Stimulated activated CD8-positive, alpha-beta memory T cell treated with anti-CD3 and anti-CD28 coated beads, Interleukin-2, amount 100 ng/mL, for 1 hour (primary cell): ENCODE results near the gene OOSP4A.

ENCODE experiments used
- DNase-seq, 2 donors: peaks; one replicate each; pipeline ENCODE4 v3.0.0-alpha.2; 2020; ENCODE audit warnings: low read depth in 2 of 2

Gene OOSP4A

DNA sequence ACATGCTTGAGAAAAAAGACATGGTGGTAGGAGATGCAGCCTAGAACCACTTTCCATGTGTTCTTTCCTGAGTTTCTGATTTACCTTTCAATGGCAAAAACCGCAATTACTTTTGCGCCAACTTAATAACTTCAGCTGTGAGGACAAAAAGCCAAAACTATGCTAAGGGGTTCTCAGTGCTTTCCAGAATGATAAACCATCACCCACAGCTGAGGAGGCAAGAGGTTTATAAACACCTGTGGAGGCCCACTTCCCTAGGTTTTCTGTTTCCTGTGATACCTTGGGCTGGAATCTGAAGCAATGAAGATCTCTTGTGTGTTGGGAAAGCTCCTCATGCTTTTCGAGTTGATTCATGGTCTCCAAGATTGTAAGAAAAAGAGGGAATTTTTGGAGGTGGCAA is at the start of gene OOSP4A:
TSS of gene OOSP4A (plus strand) at position 301 of the 400 bp plus-strand sequence. CDS start at position 301, 0 bp downstream.
- DNase-seq: no peak

DNA sequence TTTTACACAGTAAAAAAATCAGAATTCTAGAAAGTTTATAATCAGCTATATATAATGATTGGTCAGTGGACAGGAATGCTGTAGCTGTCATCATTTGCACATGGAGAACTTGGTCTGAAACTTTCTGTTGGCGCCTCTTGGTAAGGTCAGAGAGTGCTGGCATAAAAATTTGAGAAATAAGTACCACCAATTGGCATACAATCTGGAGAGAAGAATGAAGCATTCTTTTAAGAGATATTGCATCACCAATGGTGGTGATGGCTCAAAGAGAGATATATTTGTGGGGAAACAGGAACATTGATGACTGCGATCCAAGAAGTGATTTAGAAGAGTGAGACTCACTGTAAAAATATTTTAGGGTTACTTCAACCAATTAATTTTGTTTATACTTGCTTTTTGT is 45.4 kb upstream of the OOSP4A start:
- DNase-seq: no peak

DNA sequence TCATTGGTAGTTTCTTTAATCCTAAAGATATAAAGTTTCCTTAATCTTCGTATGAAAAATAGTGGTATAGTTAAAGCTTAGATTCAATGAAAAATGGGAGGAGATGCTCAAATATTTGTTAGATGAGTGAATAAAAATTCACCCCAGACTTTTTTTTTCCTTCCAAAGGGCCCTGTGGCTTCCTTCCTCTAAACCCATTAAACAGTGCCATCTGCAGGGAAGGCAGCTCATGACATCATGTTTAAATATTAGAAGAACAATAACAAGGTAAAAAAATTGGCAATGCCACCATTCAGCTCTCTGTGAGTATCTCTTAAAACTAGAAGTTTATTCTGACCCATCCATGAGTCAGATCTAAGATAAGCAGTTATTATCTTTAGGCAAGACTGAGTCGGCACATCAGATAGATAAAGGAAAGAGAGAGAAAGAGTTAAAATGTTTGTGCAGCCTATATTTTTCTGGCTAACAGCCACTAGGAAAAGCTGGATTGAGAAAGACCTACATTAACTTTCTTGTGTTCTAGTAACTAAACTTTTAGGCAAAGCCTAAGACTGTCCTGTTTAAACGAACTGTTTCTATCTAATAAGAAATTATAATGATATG is 44.7 kb upstream of the OOSP4A start:
- no peak for DNase-seq

DNA sequence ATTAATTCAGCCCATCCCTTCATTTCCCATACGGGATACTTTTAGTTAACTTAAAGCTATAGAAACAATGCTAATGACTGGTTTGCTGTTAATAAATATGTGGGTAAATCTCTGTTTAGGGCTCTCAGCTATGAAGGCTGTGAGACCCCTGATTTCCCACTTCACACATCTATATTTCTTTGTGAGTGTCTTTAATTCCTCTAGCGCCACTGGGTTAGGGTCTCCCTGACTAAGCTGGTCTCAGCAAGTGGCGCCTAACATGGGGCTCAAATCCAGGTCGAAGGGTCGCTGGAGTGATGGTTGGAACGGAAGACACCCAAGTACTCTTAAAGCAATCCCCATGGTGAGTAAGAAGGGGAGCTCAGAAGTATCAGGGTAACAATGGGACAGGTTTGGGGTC is 40.0 kb upstream of the OOSP4A start:
- DNase-seq: no peak

DNA sequence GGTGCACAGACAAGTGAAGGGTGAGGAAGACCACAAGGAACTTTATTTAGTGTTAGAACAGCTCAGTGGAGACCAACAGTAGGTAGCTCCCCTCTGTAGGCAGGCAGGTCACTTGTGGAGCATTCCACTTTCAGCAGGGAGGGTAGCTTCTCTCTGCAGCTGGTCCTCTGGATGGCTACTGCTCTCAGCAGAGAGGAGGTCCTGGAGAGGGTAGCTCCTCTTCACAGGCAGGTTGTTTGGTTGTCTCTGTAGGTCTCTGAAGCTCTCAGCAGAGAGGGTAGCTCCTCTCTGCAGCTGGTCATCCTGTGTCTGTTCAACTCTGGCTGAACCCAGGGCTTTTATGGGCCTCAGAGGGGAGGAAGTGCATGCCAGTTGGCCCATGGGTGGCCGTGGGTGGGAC is 32.1 kb upstream of the OOSP4A start:
- DNase-seq: no peak

DNA sequence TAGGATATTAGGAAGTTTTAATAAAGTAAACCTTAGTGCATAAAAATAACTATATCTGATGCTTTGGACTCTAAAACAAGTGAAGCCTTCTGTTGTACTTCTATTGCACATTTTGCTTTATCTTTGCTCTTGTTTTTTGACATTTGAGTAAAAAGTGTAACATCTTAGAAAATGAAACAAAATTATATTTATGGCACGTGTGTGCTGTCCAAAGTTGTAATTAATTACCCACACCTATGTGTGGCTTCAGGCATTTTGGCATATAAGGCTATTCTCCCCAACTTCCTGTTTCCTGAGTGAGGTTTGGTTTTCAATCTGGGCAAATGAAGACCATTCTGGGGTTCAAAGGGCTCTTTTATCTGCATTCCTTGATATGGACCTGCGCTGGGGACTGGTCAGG is 25.7 kb upstream of the OOSP4A start, which contains the start of gene OOSP1:
TSS of gene OOSP1 (plus strand) at position 301 of the 400 bp plus-strand sequence. CDS start at position 324, 23 bp downstream.
- no peak for DNase-seq

DNA sequence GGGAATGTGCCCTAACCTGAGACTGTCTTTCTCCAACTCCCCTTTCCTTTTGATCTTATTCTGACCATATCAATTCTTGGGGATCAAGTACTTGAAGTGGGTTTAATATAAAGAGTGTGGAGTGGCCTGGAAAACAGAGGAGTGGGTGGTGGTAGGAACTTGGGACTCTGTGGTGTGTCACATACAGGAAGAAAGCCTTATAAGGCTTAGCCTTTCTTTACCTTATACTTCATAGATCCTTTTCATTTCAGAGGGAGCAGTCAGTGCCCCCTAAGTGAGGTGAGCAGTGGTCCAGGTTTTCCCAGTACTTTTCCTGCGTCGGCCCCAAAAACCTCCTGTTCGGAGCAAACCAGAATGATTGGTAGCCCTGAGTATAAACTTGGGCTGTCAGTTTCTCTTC is 25.1 kb upstream of the OOSP4A start:
- DNase-seq: no peak

DNA sequence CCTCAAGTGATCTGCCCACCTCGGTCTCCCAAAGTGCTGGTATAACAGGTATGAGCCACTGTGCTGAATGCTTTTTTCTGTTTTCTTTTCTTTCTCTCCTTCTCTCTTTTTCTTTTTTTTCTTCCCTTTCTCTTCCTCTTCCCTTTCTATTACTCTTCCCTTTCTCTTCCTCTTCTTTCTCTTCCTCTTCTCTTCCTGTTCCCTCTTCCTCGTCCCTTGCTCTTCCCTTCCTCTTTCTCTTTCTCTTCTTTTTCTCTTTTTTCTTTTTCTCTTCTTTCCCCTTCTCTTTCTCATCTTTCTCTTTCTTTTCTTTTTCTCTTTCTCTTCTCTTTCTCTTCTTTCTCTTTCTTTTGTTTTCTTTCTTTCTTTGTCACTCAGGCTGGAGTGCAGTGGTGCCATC is 24.4 kb upstream of the OOSP4A start:
- DNase-seq: no peak

DNA sequence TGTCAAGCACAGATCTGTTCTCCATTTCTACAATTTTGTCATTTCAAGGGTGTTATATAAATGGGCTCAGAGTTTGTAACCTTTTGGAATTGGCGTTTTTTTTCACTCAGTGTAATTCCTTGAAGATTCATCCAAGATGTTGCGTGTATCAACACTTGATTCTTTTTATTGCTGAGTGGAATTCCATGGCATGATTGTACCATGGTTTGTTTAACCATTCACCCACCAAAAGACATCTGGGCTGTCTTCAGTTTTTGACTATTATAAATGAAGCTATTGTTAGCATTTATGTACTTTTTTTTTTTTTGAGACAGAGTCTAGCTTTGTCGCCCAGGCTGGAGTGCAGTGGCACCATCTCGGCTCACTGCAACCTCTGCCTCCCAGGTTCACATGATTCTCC is 22.7 kb upstream of the OOSP4A start:
- no peak for DNase-seq

DNA sequence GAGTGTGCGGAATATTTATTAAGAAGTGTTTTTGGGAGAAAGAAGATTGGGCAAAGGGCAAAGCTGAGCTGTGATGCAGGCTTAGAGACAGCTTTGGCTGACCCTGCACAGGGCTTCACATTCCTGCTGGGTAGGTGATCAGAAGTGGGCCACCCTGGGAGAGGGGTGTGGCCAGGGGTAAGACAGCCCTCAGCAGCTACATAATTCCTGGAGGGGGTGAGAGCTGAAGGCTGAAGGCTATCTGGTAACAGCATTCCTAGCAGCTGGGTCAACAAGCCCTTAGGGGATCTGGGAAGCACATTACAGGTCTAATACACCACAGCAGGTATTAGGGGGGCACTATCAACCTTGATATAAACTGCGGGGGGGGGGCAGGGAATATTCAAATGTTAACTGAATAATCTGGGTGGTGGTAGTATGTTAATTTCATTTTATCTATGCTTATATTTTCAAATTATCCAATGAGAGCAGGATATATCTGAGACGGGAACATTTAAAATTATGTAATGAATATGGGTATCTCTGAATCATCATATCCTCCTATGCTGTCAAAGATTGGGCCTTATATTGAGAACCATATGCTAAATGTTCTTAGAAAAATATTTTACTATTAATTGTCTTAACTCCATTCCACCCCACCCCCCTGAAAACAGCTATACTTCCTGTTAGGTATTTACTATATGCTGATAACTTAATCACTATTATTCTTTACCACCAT is 19.7 kb upstream of the OOSP4A start:
- DNase-seq: no peak

DNA sequence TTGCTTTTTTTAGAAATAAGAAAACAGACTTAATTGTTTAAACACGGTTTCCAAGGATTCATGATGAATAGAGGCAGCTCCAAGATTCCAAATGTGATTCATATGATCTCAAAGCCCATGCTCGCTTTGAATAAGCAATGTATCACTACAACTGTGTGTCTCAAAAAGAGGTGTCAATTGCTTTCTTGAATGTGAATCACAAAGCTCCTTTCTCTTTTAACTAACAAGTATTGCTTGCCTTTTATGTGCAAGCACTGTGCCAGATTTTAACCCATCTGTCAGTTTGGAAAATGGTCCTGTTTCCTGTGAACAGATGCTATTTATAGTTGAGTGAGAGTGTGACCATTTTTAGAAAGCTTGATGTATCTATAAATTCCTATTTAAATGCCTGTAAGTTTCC is 19.1 kb upstream of the OOSP4A start:
- DNase-seq: no peak

DNA sequence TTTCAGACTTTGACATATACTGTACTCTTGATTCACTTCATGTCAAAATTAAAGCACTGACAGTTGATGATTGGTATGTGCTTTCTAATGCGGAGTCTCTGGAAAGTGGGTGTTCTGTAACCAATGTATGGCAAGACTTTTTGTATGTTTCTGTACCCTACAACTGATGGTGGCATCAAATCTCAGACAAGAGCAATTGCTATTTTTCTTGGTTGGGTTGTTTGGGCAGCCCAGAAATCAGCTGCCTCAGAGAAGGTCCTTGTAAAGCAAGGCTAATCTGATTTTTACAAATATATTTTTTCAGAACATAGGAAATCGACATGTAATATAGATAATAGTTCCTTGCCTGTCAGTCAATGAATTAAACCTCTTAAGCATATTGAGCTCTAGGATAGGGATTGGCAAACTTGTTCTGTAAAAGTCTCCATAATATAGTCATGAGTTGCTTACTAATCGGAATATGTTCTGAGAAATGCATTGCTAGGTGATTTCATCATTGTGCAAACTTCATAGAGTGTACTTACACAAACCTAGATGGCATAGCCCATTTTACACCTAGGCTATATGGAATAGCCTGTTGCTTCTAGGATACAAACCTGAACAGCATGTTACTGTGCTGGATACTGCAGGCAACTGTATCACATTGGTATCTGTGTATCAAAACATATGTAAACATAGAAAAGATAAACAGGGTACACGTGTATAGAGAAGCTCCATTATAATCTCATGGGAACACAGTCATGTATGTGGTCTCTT is 10.2 kb upstream of the OOSP4A start:
- no peak for DNase-seq

DNA sequence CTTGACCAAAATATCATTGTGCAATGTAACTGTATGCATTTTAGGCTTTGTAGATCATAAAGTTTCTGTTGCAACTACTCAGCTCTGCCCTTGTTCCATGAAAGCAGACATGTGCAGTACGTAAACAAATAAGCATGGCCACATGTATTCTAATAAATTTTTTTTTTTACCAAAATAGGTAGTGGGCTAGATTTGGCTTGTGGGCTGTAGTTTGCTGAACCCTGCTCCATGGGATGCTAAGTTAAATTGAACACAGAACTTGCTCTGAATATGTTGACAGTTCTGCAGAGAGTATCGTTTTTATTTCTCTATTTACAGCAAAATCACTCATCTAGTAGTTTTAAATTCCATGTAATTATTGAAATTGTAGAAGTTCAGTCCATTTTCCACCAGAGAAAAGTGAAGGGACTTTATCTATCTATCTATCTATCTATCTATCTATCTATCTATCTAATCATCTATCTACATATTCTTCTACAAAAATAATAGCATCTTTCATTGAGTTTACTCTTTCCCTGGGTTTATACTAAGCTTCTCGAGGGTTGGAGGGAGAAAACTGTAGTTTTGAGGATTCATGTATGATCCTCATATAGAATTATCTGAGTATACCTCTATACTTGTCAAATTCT is 9.5 kb upstream of the OOSP4A start:
- no peak for DNase-seq

DNA sequence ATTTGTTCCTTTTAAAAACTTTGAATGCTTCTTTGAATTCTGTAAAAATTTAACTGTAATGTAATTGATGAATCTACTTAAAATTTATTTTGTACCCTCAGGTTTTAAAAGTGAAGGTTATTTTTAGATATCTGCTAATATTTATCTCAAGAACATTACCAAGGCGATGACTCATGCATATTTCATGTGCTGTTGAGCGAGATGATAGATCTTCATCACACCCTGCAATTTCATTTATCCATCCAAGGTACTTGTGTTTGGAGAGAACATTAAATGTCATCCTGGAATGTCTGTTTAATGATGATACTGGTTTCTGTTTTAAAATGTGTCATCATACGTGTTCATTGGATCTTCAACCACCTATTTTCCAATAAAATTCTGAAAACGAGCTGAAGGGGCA is 6.7 kb upstream of the OOSP4A start:
- no peak for DNase-seq

DNA sequence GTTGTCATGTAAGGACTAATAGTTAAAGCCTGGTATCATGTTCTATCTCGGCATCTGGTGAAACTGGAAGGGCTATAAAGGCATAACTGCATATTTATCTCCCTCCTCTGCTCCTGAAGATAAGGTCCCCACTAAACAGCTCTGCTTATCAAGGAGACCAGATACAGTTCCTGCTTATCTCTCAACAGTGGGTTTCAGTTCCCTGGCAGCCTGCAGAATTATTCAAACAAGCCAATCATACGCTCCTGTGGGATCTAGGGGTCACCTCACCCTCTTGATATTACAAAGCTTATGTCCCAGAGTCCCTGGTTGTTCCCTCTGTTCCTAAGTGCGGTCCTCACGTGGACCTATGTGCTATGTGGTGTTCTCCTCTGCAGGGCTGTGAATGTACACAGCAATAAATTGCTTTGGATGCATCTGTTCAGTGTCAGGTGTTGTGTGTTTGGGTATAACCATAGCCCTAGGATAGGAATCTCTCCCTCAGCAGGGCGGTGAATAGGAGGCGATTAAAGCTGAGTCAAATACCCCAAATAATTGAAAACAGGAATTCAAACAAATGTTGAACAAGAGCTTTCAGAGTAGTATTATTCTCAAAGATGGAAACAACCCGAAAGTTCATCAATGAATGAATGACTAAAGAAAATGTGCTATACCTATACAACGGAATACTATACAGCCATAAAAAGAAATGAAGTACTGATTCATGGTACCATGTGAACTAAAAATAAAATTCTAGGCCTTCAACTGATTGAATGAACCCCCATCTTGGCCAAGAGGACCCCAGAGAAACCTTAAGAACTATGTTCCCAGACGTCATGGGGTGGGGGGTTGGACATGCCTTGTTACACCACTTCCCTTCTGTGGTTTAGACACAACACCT is 3.1 kb upstream of the OOSP4A start:
- DNase-seq: no peak

DNA sequence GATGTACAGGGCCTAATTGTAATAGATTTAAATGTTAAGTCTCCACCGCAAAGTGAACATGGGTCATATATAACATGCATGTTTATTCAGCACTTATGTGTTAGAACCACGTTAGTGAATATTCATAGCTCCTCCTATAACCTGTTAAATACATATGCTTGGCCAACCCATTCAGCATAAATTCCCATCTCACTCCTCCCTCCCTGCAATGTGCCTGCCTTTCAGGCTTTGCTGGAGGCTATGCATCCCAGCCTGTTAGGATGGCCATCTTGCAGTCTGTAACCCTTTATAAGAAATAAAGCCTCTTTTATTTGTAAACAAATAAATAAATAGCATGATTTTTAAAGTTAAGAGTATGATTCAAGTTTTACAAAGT is 1.7 kb upstream of the OOSP4A start:
- no peak for DNase-seq

DNA sequence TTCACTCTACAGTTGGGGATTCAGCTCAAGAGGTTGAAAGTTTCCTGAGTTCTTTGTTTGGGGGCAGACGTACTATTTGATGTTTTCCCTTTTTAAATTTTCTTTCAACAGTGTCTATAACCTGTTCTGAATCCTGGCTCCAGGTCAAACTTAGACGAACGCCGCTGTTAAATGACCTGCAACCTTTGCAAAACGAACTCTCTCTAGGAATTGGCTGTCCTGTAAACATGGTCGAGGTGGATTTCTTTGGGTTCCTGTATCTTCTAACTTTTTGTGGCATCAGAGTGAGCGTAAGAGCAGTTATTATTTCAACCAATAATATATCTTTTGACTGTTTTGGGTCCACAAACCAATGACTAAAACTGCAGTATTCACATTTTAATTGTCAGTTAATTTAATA is 1.6 kb downstream of the OOSP4A start:
- no peak for DNase-seq

DNA sequence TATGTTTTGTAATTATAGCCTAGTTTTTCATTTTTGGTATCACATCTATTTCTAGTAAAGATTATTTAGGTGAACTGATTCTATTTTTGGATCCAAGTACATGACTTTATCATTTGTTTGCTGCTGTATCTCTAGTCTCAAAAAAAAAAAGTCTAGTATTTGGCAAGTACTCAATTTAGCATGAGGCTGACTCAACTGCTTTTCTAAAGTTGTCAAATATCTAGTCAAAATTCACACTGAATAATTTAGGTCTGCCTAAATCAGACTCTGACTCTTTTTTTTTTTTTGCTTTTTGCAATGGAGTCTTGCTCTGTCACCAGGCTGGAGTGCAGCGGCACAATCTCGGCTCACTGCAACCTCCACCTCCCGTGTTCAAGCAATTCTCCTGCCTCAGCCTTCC is 2.4 kb downstream of the OOSP4A start:
- no peak for DNase-seq

DNA sequence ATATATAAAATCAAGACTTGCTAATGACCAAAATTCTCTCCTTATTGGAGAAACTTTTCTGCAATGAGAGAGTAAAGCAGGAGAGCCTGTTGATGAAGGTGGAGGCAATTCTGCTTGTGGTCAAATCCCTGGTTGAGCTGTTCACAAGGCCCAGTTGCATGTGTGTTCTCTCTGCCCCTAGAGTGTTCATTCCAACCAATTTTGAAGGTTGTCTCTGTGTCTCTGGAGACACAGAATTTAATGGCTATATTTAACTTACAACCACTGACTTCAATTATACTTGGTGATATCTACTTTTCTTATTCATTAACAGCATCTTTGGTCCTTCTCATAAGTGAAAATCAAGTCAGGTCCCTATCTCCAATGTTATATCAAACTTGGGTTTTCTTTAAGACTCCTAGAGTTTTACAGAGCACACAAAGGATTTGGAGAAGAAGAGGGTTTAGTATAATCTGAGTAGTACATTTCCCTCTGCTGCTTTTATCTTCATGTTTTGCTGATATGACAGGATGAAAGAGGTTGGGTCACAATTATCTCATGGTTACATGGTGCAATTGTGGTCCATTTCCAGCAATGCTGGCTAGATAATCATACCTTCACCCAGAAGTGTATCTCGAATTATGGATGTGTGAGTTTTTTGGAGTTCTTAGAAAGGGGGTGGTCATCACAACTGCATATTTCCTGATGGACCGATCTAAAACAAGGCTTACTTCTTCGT is 4.0 kb downstream of the OOSP4A start:
- no peak for DNase-seq

DNA sequence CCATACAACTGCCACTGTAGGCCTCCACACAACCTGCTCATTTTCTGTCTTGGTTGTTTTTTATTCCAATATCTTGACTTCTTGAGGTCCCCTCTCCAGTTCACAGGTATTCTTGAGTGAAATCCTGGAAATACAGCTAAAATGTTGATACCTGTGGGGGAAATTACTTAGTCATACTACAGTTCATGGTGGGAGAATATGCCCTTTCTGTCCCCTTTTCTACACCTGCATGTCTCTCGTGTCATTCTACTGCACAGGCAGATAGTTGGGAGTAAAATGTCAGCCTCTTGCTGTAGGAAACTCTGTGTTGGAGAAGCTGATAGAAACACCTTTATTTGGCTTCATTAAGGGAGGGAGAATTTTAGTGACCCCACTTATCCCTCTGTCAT is 4.6 kb downstream of the OOSP4A start:
- DNase-seq: no peak

DNA sequence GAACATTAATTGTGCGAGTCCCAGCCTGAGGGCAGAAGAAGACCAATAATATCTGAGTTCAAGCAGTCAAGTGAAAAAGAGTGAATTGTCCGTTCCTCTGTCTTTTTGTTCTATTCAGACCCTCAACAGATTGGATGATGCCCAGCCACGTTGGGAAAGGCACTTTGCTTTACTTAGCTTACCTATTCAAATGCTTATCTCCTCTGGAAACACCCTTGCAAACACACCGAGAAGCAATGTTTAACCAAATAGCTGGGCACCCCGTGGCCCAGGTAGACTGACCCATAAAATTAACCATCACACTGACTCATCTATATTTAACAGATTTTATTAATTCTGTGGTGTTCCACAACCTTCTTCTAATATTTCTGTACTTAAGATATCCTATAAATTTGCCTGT is 9.3 kb downstream of the OOSP4A start:
- no peak for DNase-seq
